SK-N-SH treated with all-trans-retinoic acid at 6 μM for 48 hours (cell line): Measurements from ENCODE around the gene SLC24A1.
A peak's percentile ranks its signal among the peaks of the same experiment; 100 is the strongest.

Experiments used
- ATAC-seq: fragments of 200-7000 bp; cut with Tn5 transposase; 3 replicates; pipeline ENCODE4 v1.9.1; 2020; ENCODE audit warnings: mild to moderate bottlenecking, moderate library complexity
- ARNTL ChIP-seq: fragments of 450-650 bp; formaldehyde crosslinking; IDR thresholded peaks from 2 replicates; pipeline ENCODE4 v1.5.0; 2020; ENCODE audit warnings: low read depth, mild to moderate bottlenecking, moderate library complexity, borderline replicate concordance
- BACH2 ChIP-seq: fragments of 250-450 bp; sonication (Bioruptor Pico); IDR thresholded peaks from 2 replicates; pipeline ENCODE4 v1.9.0; 2021; ENCODE audit warnings: mild to moderate bottlenecking, borderline replicate concordance
- GLIS3 ChIP-seq: fragments of 250-450 bp; sonication (Bioruptor Pico); IDR thresholded peaks from 2 replicates; pipeline ENCODE4 v1.5.0; 2020; ENCODE audit warnings: mild to moderate bottlenecking, moderate library complexity
- ISL1 ChIP-seq: fragments of 250-450 bp; sonication (Bioruptor Pico); IDR thresholded peaks from 2 replicates; pipeline ENCODE4 v2.1.2; 2022; ENCODE audit warnings: mild to moderate bottlenecking, moderate library complexity
- OSR1 ChIP-seq: fragments of 250-450 bp; sonication (Bioruptor Pico); IDR thresholded peaks from 2 replicates; pipeline ENCODE4 v1.8.0; 2022; ENCODE audit warnings: moderate library complexity, mild to moderate bottlenecking, inconsistent platforms
- PPARA ChIP-seq: fragments of 250-450 bp; sonication (Bioruptor Pico); IDR thresholded peaks from 2 replicates; pipeline ENCODE4 v1.5.0; 2020; ENCODE audit warnings: mild to moderate bottlenecking, borderline replicate concordance
- RARB ChIP-seq: fragments of 250-450 bp; sonication (Bioruptor Pico); IDR thresholded peaks from 2 replicates; pipeline ENCODE4 v1.8.0; 2021; ENCODE audit warnings: mild to moderate bottlenecking, moderate library complexity
- SNAI2 ChIP-seq: fragments of 250-450 bp; sonication (Bioruptor Pico); IDR thresholded peaks from 2 replicates; pipeline ENCODE4 v1.5.0; 2020; ENCODE audit warnings: mild to moderate bottlenecking, moderate library complexity
- TCF4 ChIP-seq: fragments of 250-450 bp; sonication (Bioruptor Pico); IDR thresholded peaks from 2 replicates; pipeline ENCODE4 v1.8.0; 2021; ENCODE audit warnings: mild to moderate bottlenecking, moderate library complexity, borderline replicate concordance
- TOX ChIP-seq: fragments of 250-450 bp; sonication (Bioruptor Pico); IDR thresholded peaks from 2 replicates; pipeline ENCODE4 v1.8.0; 2021; ENCODE audit warnings: mild to moderate bottlenecking, moderate library complexity, borderline replicate concordance
- ZC3H10 ChIP-seq: fragments of 250-450 bp; sonication (Bioruptor Pico); IDR thresholded peaks from 2 replicates; pipeline ENCODE4 v1.5.1; 2021; ENCODE audit warnings: mild to moderate bottlenecking, moderate library complexity
- ZFP3 ChIP-seq: fragments of 250-450 bp; sonication (Bioruptor Pico); IDR thresholded peaks from 2 replicates; pipeline ENCODE4 v1.5.0; 2020; ENCODE audit warnings: mild to moderate bottlenecking, moderate library complexity
- ZFP30 ChIP-seq: fragments of 450-650 bp; formaldehyde crosslinking; IDR thresholded peaks from 2 replicates; pipeline ENCODE4 v1.5.0; 2022; ENCODE audit warnings: mild to moderate bottlenecking, moderate library complexity
- ZNF565 ChIP-seq: fragments of 450-650 bp; formaldehyde crosslinking; conservative IDR thresholded peaks from 2 replicates; pipeline ENCODE4 v1.5.0; 2020; ENCODE audit warnings: low read depth, mild to moderate bottlenecking, moderate library complexity
- ZNF8 ChIP-seq: fragments of 450-650 bp; formaldehyde crosslinking; IDR thresholded peaks from 2 replicates; pipeline ENCODE4 v1.5.0; 2020; ENCODE audit warnings: mild to moderate bottlenecking, moderate library complexity
- TF ChIP-seq, protein P1 (sequence below): fragments of 250-450 bp; sonication (Bioruptor Pico); IDR thresholded peaks from 2 replicates; pipeline ENCODE4 v1.5.1; 2021; ENCODE audit warnings: mild to moderate bottlenecking, moderate library complexity
- TF ChIP-seq, protein P2 (sequence below): fragments of 250-450 bp; sonication (Bioruptor Pico); IDR thresholded peaks from 2 replicates; pipeline ENCODE4 v1.8.0; 2021; ENCODE audit warnings: low read depth, mild to moderate bottlenecking, moderate library complexity, borderline replicate concordance
- TF ChIP-seq, protein P3 (sequence below): fragments of 250-450 bp; sonication (Bioruptor Pico); IDR thresholded peaks from 2 replicates; pipeline ENCODE4 v1.5.0; 2020; ENCODE audit warnings: mild to moderate bottlenecking, moderate library complexity
- TF ChIP-seq, protein P4 (sequence below): fragments of 250-450 bp; sonication (Bioruptor Pico); IDR thresholded peaks from 2 replicates; pipeline ENCODE4 v1.8.0; 2020; ENCODE audit warnings: mild to moderate bottlenecking, moderate library complexity, borderline replicate concordance
- TF ChIP-seq, protein P5 (sequence below): fragments of 250-450 bp; sonication (Bioruptor Pico); IDR thresholded peaks from 2 replicates; pipeline ENCODE4 v1.5.1; 2020; ENCODE audit warnings: low read depth, mild to moderate bottlenecking, moderate library complexity

SLC24A1 gene

DNA sequence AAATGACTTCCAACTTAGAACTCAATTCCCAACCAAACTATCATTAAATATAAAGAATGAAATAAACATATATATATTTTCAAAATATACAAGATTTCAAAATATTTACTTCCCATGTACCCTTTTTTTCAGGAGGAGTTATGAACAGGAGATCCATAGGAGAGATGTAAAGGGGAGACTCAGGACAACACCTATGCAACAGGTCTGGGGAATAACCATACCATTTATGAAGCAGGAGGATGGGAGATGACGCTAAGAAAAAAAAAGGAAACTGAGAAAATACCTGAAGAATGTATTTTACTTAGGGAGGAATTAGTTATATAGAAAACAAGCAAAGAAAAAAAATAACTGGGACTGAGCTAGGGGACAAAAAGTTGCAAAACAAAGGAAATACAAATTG lies 34.6 kb upstream of the SLC24A1 start (continued):
- TF ChIP-seq, protein P1, sequence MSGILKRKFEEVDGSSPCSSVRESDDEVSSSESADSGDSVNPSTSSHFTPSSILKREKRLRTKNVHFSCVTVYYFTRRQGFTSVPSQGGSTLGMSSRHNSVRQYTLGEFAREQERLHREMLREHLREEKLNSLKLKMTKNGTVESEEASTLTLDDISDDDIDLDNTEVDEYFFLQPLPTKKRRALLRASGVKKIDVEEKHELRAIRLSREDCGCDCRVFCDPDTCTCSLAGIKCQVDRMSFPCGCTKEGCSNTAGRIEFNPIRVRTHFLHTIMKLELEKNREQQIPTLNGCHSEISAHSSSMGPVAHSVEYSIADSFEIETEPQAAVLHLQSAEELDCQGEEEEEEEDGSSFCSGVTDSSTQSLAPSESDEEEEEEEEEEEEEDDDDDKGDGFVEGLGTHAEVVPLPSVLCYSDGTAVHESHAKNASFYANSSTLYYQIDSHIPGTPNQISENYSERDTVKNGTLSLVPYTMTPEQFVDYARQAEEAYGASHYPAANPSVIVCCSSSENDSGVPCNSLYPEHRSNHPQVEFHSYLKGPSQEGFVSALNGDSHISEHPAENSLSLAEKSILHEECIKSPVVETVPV, result no peak
- TF ChIP-seq RARB (CRISPR knock-in tag) (no peak), ZFP3 (CRISPR knock-in tag) (no peak), OSR1 (CRISPR knock-in tag) (no peak), PPARA (no peak)

DNA sequence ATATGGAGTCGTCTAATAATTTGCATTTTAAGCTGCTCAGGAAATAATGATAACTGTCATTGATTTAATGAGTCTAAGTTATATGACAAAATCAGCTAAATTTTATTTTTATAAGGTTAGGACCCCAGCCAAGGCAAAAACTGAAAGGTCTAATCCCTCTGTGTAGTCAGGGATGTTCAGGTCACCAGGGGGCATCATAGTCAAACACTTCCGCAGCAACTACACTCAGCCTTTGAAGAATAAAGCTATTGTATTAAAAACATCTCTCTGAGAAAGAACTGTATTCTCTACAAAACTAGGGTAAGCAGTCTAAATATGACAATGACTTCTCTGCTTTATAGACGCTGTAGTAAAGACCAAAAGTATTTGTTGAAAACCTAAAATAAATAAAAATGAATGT lies 25.8 kb upstream of the SLC24A1 start:
- ATAC-seq, result peak; percentile 57; the same call in 2 of the 3 replicates
- TF ChIP-seq, protein P2, sequence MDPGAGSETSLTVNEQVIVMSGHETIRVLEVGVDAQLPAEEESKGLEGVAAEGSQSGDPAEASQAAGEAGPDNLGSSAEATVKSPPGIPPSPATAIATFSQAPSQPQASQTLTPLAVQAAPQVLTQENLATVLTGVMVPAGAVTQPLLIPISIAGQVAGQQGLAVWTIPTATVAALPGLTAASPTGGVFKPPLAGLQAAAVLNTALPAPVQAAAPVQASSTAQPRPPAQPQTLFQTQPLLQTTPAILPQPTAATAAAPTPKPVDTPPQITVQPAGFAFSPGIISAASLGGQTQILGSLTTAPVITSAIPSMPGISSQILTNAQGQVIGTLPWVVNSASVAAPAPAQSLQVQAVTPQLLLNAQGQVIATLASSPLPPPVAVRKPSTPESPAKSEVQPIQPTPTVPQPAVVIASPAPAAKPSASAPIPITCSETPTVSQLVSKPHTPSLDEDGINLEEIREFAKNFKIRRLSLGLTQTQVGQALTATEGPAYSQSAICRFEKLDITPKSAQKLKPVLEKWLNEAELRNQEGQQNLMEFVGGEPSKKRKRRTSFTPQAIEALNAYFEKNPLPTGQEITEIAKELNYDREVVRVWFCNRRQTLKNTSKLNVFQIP, result no peak
- TF ChIP-seq RARB (CRISPR knock-in tag), result no peak

DNA sequence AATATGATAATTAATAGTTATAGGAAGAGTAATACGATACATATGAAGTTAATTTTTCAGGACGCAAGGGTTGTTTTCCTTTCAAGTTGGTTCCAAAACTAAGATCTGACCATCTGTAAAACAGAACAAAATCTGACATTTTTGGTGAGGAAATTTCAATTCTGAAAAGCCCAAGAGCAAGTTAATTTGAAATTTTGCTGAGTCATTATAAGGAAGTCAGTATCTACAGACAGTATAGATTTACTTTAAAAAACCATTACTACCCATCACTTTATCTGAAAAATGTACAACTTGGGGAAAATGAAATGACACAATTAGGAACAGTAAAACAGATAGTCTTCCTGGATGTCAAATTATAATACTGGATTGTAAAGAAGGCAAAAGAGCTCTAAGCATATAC lies 23.3 kb upstream of the SLC24A1 start:
- TF ChIP-seq ISL1 (no peak), PPARA (no peak), TCF4 (CRISPR knock-in tag) (no peak), TOX (CRISPR knock-in tag) (no peak), RARB (CRISPR knock-in tag) (no peak), ZNF565 (CRISPR knock-in tag) (no peak), ZC3H10 (no peak), SNAI2 (CRISPR knock-in tag) (no peak), GLIS3 (no peak), ARNTL (CRISPR knock-in tag) (no peak), OSR1 (CRISPR knock-in tag) (no peak), ZFP3 (CRISPR knock-in tag) (no peak), BACH2 (CRISPR knock-in tag) (no peak), ZNF8 (CRISPR knock-in tag) (no peak)
- TF ChIP-seq, protein P3, sequence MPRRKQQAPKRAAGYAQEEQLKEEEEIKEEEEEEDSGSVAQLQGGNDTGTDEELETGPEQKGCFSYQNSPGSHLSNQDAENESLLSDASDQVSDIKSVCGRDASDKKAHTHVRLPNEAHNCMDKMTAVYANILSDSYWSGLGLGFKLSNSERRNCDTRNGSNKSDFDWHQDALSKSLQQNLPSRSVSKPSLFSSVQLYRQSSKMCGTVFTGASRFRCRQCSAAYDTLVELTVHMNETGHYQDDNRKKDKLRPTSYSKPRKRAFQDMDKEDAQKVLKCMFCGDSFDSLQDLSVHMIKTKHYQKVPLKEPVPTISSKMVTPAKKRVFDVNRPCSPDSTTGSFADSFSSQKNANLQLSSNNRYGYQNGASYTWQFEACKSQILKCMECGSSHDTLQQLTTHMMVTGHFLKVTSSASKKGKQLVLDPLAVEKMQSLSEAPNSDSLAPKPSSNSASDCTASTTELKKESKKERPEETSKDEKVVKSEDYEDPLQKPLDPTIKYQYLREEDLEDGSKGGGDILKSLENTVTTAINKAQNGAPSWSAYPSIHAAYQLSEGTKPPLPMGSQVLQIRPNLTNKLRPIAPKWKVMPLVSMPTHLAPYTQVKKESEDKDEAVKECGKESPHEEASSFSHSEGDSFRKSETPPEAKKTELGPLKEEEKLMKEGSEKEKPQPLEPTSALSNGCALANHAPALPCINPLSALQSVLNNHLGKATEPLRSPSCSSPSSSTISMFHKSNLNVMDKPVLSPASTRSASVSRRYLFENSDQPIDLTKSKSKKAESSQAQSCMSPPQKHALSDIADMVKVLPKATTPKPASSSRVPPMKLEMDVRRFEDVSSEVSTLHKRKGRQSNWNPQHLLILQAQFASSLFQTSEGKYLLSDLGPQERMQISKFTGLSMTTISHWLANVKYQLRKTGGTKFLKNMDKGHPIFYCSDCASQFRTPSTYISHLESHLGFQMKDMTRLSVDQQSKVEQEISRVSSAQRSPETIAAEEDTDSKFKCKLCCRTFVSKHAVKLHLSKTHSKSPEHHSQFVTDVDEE (CRISPR knock-in tag), result no peak
- TF ChIP-seq, protein P4, sequence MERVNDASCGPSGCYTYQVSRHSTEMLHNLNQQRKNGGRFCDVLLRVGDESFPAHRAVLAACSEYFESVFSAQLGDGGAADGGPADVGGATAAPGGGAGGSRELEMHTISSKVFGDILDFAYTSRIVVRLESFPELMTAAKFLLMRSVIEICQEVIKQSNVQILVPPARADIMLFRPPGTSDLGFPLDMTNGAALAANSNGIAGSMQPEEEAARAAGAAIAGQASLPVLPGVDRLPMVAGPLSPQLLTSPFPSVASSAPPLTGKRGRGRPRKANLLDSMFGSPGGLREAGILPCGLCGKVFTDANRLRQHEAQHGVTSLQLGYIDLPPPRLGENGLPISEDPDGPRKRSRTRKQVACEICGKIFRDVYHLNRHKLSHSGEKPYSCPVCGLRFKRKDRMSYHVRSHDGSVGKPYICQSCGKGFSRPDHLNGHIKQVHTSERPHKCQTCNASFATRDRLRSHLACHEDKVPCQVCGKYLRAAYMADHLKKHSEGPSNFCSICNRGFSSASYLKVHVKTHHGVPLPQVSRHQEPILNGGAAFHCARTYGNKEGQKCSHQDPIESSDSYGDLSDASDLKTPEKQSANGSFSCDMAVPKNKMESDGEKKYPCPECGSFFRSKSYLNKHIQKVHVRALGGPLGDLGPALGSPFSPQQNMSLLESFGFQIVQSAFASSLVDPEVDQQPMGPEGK (CRISPR knock-in tag), result no peak
- TF ChIP-seq, protein P5, sequence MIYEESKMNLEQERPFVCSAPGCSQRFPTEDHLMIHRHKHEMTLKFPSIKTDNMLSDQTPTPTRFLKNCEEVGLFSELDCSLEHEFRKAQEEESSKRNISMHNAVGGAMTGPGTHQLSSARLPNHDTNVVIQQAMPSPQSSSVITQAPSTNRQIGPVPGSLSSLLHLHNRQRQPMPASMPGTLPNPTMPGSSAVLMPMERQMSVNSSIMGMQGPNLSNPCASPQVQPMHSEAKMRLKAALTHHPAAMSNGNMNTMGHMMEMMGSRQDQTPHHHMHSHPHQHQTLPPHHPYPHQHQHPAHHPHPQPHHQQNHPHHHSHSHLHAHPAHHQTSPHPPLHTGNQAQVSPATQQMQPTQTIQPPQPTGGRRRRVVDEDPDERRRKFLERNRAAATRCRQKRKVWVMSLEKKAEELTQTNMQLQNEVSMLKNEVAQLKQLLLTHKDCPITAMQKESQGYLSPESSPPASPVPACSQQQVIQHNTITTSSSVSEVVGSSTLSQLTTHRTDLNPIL (CRISPR knock-in tag), result no peak
- ATAC-seq, result no peak

DNA sequence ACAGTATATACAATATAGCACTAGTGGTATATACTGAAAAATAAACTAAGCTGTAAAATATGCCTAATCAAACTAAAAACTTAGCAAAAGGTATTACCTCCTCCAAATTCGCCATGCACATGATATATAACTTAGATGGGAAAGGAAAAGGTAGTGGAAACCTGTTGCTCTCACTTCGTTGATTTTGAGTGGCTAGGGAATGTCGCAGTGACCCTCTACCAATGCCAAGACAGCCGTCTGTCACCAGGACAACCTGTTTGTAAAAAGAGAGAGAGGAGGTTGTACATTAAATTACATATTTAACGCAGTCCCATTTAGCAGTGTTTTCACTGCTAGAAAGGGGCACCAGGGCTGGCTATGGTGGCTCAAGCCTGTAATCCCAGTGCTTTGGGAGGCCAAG lies 22.1 kb upstream of the SLC24A1 start:
- TF ChIP-seq ZFP30 (CRISPR knock-in tag), result no peak
- no peak for TF ChIP-seq TCF4 (CRISPR knock-in tag)
- TF ChIP-seq, protein P3 (CRISPR knock-in tag), result no peak
- no peak for TF ChIP-seq BACH2 (CRISPR knock-in tag)
- no peak for TF ChIP-seq ZNF8 (CRISPR knock-in tag)

More for the DNA sequence above, 22.1 kb upstream of the SLC24A1 start:
- no peak for ATAC-seq
